Skin of body (tissue), 2 donors: ENCODE results near the gene LMF2. TPM values are rescaled to one million over a fixed set of nuclear protein-coding genes. Genes with fewer than 3 reads are reported as not detected.
A peak's percentile ranks its signal among the peaks of the same experiment; 100 is the strongest.
"Not testable (repeated sequence)": the region's sequence is repeated elsewhere in the genome, so short reads cannot be mapped to it uniquely, and the experiment has no call there.

Experiments used
- DNase-seq: peaks from one replicate; lab custom pipeline; 2025; lab: John Stamatoyannopoulos, UW
- total RNA-seq: library from RNA; depleted of rRNA; stranded (reverse); fragments of >200 nt; gene quantifications from one replicate; pipeline ENCODE4 v1.2.3, GENCODE V29; 2014

LMF2 gene
- total RNA-seq, 1 donor from 2014 or later: 16.1 TPM

DNA sequence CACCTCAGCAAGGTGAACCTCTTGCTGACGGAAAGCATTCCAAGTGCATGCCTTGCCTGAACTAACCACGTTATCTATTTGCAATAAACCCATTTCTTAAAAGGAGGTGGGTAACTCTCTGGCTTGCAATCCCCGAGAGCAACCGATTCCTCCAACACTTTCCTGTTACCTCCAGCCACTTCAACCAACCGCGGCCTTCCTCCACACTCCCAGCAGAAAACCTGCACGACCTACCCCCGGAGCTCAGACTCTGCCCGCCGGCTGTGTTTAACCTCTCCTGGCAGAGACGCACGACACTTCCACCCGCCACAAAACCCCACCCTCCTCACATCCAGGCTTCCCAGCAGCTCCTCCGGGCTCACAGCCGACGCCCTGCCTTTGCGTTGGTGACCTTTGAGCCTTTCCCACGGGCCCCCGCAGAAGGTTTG, 17.2 kb upstream of the LMF2 start:
- no peak for DNase-seq

DNA sequence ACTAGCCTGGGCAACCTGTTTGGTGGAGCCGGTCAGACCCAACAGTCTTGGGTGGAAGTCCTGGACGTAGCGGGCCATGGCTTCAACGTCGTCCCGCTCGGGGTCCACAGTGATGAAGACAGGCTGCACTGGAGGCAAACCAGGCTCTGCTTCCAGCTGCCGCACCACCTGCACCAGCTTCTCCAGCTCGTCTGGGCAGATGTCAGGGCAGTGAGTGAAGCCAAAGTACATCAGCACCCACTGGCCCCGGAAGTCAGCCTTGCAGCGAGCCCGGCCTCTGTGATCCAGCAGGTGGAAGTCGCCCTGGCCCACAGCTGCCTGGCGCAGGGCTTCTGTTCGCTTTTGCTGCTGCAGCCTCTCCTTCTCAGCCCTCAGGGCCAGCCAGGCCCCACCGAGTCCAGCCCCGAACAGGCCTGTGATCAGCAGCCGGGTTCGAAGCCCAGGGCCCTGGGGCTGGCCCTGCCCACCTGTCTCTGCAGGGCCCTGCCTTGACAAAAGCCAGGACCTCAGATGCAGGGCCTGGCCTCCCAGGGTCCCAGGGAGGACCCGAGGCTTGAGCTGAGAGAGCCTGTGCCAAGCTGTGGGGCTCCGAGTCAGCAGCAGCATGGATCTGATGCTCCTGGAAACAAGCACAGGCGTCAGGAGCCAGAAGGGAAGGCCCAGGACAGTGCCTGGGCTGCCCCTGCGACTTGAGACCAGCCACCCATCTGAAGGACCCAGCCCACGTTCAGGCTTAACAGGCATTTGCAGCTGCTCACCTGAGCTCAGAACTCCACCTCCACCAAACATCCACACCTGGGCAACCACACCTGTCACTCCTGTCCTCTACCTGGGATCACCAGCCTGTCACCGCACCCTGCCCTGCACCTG, 16.5 kb upstream of the LMF2 start:
- no peak for DNase-seq

DNA sequence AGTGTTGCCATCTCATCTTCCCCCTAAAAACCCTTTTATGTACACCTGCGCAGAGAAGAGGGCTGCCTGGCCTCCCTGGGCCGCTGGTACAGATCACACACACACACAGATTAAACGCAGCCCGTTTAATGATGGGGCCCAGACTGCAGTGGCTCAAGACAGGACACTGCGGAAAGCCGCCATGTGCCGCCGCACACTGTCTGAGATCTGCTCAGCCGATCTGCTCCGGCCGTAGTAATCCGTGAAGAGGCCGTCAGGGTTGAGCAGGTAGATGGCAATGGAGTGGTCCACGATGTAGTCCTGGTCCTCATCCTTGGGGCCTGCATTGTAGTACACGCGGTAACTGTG, 15.9 kb upstream of the LMF2 start:
- no peak for DNase-seq

- no peak for DNase-seq
Observed at GRCh38 chr22:50522806-50523438, 15.4 kb upstream of the LMF2 start.

- no peak for DNase-seq
Observed at GRCh38 chr22:50522208-50522805, 14.8 kb upstream of the LMF2 start.

- DNase-seq: no peak
Observed at GRCh38 chr22:50521710-50522109, 14.2 kb upstream of the LMF2 start.

DNA sequence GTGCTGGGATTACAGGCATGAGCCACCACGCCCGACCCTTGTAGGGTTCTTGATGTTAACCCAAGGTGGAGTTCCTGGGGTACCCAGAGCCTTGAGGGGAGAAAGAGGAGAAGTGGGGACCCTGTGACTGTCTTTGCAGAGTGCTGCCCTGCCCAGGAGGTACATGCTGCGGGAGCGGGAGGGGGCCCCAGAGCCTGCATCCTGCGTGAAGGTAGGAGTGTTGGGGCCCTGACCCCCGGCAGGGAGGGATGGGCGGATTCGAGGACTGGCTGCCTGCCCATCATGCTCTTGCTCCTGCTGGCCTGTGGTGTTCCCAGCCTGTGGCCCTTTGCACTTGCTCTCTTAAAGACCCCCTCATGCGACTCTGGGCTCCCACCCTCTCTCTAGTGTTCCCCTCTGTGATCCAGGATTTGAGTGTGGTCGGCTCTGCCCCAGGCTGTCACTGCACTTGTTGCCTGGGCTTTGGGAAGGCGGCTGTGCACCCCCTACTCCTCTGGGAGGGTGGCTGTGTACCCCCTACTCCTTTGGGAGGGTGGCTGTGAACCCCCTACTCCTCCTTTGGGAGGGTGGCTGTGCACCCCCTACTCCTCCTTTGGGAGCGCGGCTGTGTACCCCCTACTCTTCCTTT, 13.4 kb upstream of the LMF2 start:
- DNase-seq: no peak

DNA sequence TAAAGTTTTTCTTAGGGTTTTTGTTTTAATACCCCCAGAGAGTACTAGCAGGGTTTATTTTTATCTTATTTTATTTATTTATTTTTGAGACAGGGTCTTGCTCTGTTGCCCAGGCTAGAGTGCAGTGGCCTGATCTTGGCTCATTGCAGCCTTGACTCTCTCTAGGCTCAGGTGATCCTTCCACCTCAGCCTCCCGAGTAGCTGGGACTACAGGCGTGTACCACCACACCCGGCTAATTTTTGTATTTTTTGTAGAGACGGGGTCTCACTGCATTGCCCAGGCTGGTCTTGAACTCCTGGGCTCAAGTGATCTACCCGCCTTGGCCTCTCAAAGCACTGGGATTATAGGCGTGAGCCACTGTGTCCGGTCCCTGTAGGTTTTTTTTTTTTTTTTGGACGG, 12.7 kb upstream of the LMF2 start:
- not testable (repeated sequence) for DNase-seq

GRCh38 chr22:50519151-50519550, 11.6 kb upstream of the LMF2 start:
- no peak for DNase-seq

GRCh38 chr22:50518606-50519005, 11.1 kb upstream of the LMF2 start:
- no peak for DNase-seq

GRCh38 chr22:50517495-50518260, 10.2 kb upstream of the LMF2 start:
- no peak for DNase-seq

DNA sequence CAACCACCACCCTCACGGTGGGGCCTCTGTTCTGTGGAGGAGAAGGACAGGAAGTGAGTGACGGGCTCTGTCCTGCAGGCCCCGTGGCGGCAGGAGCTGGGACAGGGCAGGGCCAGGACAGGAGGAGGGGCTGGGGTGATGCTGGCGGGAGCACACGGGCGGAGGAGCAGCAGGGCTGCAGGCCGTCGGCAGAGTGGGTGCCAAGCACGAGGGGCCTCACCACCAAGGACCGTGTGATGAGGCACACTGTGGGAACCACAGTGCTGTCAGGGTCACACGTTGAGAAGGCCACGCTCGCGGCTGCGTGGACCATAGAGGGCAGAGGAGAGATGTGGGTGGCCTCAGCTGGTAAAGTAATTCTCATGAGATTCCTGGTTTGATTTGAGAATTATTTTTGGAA, 9.4 kb upstream of the LMF2 start:
- DNase-seq: no peak

DNA sequence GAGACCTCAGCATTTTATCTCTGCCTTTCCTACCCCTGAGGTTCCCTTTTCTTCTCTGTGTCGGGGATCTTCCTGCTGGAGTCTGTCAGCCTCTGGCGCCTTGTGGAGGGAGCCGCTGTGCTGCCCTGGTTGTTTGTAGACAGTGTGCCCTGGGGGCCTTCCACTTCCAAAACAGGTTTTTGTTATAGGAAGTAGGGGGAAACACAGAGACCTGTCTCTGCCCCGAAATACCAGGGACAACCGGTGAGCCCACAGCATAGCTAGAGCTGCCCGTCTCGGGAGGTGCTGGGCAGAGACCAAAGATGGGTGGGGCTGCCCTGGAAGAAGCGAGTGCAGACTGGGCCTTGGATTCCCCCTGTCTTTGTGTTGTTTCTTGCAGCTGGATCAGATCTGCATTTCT, 8.6 kb upstream of the LMF2 start:
- DNase-seq: no peak

GRCh38 chr22:50513175-50513574, 5.7 kb upstream of the LMF2 start:
- DNase-seq: no peak

GRCh38 chr22:50508897-50509296, 1.4 kb upstream of the LMF2 start:
- DNase-seq: no peak

GRCh38 chr22:50507991-50508884, 736 bp upstream of the LMF2 start, which contains the start of gene NCAPH2:
Gene NCAPH2, plus strand, starts transcription at chr22:50508224. Its CDS starts 114 bp downstream, at chr22:50508338.
- DNase-seq: peak; percentile 97

- peak; percentile 43 for DNase-seq
Observed at GRCh38 chr22:50506611-50507420, 686 bp downstream of the LMF2 start.

- DNase-seq: no peak
Observed at GRCh38 chr22:50505776-50506610, 1.5 kb downstream of the LMF2 start.
